A549 (cell line): ENCODE measurements around the gene TMEM145. TPM values are rescaled to one million over a fixed set of nuclear protein-coding genes. Genes with fewer than 3 reads are reported as not detected.

ENCODE experiments used
- ATOH8 ChIP-seq: fragments of 250-450 bp; sonication (Bioruptor Pico); IDR thresholded peaks from 2 replicates; pipeline ENCODE4 v1.5.0; 2020; ENCODE audit warnings: low read depth, mild to moderate bottlenecking, moderate library complexity
- CBX8 ChIP-seq: fragments of 200-600 bp; sonication (generic); IDR thresholded peaks from 2 replicates; pipeline ENCODE4 v1.6.1; 2016
- CEBPB ChIP-seq, 2 experiments: fragments of >200 bp in 1 of 2; sonication (Bioruptor Twin) in 1 of 2; formaldehyde crosslinking in 1 of 2; IDR thresholded peaks; 2 replicates each; pipeline ENCODE4 v1.6.1; 2012 to 2016
- CHD2 ChIP-seq: fragments of 150-350 bp; IDR thresholded peaks from 2 replicates; pipeline ENCODE4 v1.6.1; 2014; ENCODE audit warnings: low read length; ENCODE audit not compliant: partially characterized antibody
- FOSB ChIP-seq: fragments of 250-450 bp; sonication (Bioruptor Pico); IDR thresholded peaks from 2 replicates; pipeline ENCODE4 v1.5.0; 2020; ENCODE audit warnings: mild to moderate bottlenecking, moderate library complexity
- HMGXB4 ChIP-seq: fragments of 250-450 bp; sonication (Bioruptor Pico); IDR thresholded peaks from 2 replicates; pipeline ENCODE4 v1.5.0; 2021; ENCODE audit warnings: mild to moderate bottlenecking, moderate library complexity, borderline replicate concordance
- HOXB13 ChIP-seq: fragments of 250-450 bp; sonication (Bioruptor Pico); IDR thresholded peaks from 2 replicates; pipeline ENCODE4 v1.5.0; 2020; ENCODE audit warnings: low read depth, mild to moderate bottlenecking, moderate library complexity
- HOXB5 ChIP-seq: fragments of 250-450 bp; sonication (Bioruptor Pico); IDR thresholded peaks from 2 replicates; pipeline ENCODE4 v1.5.0; 2020; ENCODE audit warnings: mild to moderate bottlenecking, moderate library complexity
- MAFK ChIP-seq: fragments of 450-650 bp; IDR thresholded peaks from 2 replicates; pipeline ENCODE4 v1.6.1; 2014; ENCODE audit not compliant: partially characterized antibody
- NPAS2 ChIP-seq: fragments of 250-450 bp; sonication (Bioruptor Pico); IDR thresholded peaks from 2 replicates; pipeline ENCODE4 v1.8.0; 2022; ENCODE audit warnings: mild to moderate bottlenecking, moderate library complexity, borderline replicate concordance
- PHF8 ChIP-seq: fragments of 200-600 bp; sonication (generic); IDR thresholded peaks from 2 replicates; pipeline ENCODE4 v1.6.1; 2016; ENCODE audit warnings: low read depth, mild to moderate bottlenecking, antibody characterized with exemption, moderate library complexity, borderline replicate concordance
- POLR2A ChIP-seq: IDR thresholded peaks from 2 replicates; pipeline ENCODE4 v1.6.1; 2012; ENCODE audit warnings: mild to moderate bottlenecking, low read length
- POLR2AphosphoS2 ChIP-seq: conservative IDR thresholded peaks from 2 replicates; pipeline ENCODE4 v1.6.1; 2012; ENCODE audit warnings: low read length, improper control_type of control experiment, inconsistent platforms
- RARB ChIP-seq: fragments of 250-450 bp; sonication (Bioruptor Pico); IDR thresholded peaks from 2 replicates; pipeline ENCODE4 v1.8.0; 2021; ENCODE audit warnings: mild to moderate bottlenecking, moderate library complexity
- RFX5 ChIP-seq: fragments of 450-650 bp; IDR thresholded peaks from 2 replicates; pipeline ENCODE4 v1.7.1; 2014; ENCODE audit warnings: antibody characterized with exemption, mild to moderate bottlenecking, moderate library complexity
- RNF2 ChIP-seq: fragments of 200-600 bp; sonication (generic); IDR thresholded peaks from 2 replicates; pipeline ENCODE4 v1.6.1; 2016; ENCODE audit warnings: low read depth, mild to moderate bottlenecking, antibody characterized with exemption, moderate library complexity, borderline replicate concordance
- SREBF2 ChIP-seq: fragments of 450-650 bp; IDR thresholded peaks from 2 replicates; pipeline ENCODE4 v1.6.1; 2014; ENCODE audit warnings: mild to moderate bottlenecking, moderate library complexity
- ZC3H11A ChIP-seq: fragments of 450-650 bp; IDR thresholded peaks from 2 replicates; pipeline ENCODE4 v1.6.1; 2014; ENCODE audit warnings: antibody characterized with exemption, mild to moderate bottlenecking
- ZSCAN20 ChIP-seq: fragments of 250-450 bp; sonication (Bioruptor Pico); IDR thresholded peaks from 2 replicates; pipeline ENCODE4 v1.8.0; 2022; ENCODE audit warnings: mild to moderate bottlenecking, moderate library complexity
- polyA plus RNA-seq, 4 experiments: library from polyadenylated mRNA; depleted of rRNA in 3 of 4; stranded (reverse); fragments of >200 nt; fragmentation: RNase III in 1 of 4; extraction: RNeasy Plus Mini Kit Qiagen cat#74134 plus additional on column Dnase treatment in 1 of 4; gene quantifications; 2 replicates in 3 of 4; 3 replicates in 1 of 4; pipeline ENCODE4 v1.2.3, GENCODE V29; 2011 to 2017
- TF ChIP-seq, protein P1 (sequence below): IDR thresholded peaks from 2 replicates; pipeline ENCODE4 v1.6.1; 2012
- TF ChIP-seq, protein P2 (sequence below): IDR thresholded peaks from 2 replicates; pipeline ENCODE4 v1.6.1; 2012
- TF ChIP-seq, protein P3 (sequence below): fragments of >200 bp; sonication (Bioruptor Twin); formaldehyde crosslinking; IDR thresholded peaks from 3 replicates; pipeline ENCODE4 v1.6.1; 2016
- TF ChIP-seq, protein P4 (sequence below): fragments of 150-350 bp; IDR thresholded peaks from 2 replicates; pipeline ENCODE4 v1.6.1; 2014; ENCODE audit warnings: low read depth, mild to moderate bottlenecking, low read length

Gene TMEM145
- polyA plus RNA-seq, 2 of the 4 experiments (the other 2 are of a cell fraction): 0.71 to 3.6 TPM

- TF ChIP-seq FOSB (CRISPR knock-in tag) (no peak), RARB (CRISPR knock-in tag) (peak; percentile 81), HOXB5 (CRISPR knock-in tag) (peak; percentile 53; the same call in 1 of the 2 replicates), HOXB13 (CRISPR knock-in tag) (0 out of 2 replicates have a peak, but pooled peaks have one; percentile 19), PHF8 (no peak), ZC3H11A (no peak), POLR2AphosphoS2 (no peak), MAFK (no peak), HMGXB4 (CRISPR knock-in tag) (no peak), CBX8 (no peak), SREBF2 (no peak), CEBPB (IDR thresholded peaks at IDR 0.05) (no peak; a peak in 1 of 4 replicates), CHD2 (no peak), ATOH8 (CRISPR knock-in tag) (no peak), RFX5 (peak; percentile 86), RNF2 (no peak), POLR2A (peak; percentile 60), ZSCAN20 (no peak), NPAS2 (CRISPR knock-in tag) (no peak)
- TF ChIP-seq, protein P1, sequence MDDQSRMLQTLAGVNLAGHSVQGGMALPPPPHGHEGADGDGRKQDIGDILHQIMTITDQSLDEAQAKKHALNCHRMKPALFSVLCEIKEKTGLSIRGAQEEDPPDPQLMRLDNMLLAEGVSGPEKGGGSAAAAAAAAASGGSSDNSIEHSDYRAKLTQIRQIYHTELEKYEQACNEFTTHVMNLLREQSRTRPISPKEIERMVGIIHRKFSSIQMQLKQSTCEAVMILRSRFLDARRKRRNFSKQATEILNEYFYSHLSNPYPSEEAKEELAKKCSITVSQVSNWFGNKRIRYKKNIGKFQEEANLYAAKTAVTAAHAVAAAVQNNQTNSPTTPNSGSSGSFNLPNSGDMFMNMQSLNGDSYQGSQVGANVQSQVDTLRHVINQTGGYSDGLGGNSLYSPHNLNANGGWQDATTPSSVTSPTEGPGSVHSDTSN: peak; percentile 62
- TF ChIP-seq, protein P2, sequence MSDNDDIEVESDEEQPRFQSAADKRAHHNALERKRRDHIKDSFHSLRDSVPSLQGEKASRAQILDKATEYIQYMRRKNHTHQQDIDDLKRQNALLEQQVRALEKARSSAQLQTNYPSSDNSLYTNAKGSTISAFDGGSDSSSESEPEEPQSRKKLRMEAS: peak; percentile 95
- TF ChIP-seq, protein P3, sequence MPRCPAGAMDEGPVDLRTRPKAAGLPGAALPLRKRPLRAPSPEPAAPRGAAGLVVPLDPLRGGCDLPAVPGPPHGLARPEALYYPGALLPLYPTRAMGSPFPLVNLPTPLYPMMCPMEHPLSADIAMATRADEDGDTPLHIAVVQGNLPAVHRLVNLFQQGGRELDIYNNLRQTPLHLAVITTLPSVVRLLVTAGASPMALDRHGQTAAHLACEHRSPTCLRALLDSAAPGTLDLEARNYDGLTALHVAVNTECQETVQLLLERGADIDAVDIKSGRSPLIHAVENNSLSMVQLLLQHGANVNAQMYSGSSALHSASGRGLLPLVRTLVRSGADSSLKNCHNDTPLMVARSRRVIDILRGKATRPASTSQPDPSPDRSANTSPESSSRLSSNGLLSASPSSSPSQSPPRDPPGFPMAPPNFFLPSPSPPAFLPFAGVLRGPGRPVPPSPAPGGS: peak; percentile 83
- TF ChIP-seq, protein P4, sequence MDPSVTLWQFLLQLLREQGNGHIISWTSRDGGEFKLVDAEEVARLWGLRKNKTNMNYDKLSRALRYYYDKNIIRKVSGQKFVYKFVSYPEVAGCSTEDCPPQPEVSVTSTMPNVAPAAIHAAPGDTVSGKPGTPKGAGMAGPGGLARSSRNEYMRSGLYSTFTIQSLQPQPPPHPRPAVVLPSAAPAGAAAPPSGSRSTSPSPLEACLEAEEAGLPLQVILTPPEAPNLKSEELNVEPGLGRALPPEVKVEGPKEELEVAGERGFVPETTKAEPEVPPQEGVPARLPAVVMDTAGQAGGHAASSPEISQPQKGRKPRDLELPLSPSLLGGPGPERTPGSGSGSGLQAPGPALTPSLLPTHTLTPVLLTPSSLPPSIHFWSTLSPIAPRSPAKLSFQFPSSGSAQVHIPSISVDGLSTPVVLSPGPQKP: no peak
These were observed 33.0 kb upstream of the TMEM145 start (continued) for GRCh38 chr19:42279902-42280814.
